ENCODE measurements around the gene POU6F2. TPM values are rescaled to one million over a fixed set of nuclear protein-coding genes. Genes with fewer than 3 reads are reported as not detected.
A peak's percentile ranks its signal among the peaks of the same experiment; 100 is the strongest.
"Not testable (repeated sequence)": the region's sequence is repeated elsewhere in the genome, so short reads cannot be mapped to it uniquely, and the experiment has no call there.

The POU6F2 gene, protein sequence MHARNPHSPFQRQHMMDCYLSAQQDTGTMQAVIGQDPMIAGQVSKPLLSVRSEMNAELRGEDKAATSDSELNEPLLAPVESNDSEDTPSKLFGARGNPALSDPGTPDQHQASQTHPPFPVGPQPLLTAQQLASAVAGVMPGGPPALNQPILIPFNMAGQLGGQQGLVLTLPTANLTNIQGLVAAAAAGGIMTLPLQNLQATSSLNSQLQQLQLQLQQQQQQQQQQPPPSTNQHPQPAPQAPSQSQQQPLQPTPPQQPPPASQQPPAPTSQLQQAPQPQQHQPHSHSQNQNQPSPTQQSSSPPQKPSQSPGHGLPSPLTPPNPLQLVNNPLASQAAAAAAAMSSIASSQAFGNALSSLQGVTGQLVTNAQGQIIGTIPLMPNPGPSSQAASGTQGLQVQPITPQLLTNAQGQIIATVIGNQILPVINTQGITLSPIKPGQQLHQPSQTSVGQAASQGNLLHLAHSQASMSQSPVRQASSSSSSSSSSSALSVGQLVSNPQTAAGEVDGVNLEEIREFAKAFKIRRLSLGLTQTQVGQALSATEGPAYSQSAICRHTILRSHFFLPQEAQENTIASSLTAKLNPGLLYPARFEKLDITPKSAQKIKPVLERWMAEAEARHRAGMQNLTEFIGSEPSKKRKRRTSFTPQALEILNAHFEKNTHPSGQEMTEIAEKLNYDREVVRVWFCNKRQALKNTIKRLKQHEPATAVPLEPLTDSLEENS
- not detected for total RNA-seq
- long read RNA-seq = 0 reads

DNA sequence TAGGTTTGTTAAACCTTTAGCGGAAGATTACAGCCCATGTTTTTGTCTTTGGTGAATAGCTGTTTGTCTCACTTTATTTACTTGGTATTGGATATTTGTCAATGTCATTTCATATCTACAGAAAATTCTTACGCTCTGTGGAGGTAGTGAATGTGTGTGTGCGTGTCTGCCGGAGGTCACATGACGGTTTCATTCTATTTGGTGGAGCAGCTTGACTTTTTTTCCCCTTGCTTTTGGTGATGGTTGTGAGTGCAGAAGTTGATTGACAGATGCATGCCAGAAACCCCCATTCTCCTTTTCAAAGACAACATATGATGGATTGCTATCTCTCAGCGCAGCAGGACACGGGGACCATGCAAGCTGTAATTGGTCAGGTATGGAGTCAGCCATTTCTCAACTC, at the start of gene POU6F2:
TSS of gene POU6F2 (plus strand) at position 225 of the 400 bp plus-strand sequence. CDS start at position 270, 45 bp downstream.
- no peak for ATAC-seq
- intact Hi-C loops (cut with DNase I, micrococcal nuclease) = no loop called here
- DNase-seq = no peak

DNA sequence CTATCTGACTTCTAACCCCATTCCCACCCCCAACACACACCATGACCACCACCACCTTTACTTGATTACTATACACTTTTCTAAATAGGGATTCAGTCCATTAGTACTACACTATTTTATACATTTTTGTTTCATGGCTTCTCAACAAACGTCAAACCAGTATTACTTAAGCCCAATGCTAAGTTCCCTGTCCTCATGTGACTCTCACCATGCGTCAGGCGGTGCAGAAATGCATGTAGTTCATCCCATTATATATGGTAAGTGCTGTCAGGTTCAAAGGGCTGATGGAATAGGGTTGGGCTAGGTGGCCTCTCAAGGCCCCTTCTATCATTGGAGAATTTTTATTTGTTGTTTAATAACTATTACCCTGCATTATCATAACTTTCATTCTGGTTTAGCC, 49.2 kb upstream of the POU6F2 start:
- no peak for ATAC-seq

DNA sequence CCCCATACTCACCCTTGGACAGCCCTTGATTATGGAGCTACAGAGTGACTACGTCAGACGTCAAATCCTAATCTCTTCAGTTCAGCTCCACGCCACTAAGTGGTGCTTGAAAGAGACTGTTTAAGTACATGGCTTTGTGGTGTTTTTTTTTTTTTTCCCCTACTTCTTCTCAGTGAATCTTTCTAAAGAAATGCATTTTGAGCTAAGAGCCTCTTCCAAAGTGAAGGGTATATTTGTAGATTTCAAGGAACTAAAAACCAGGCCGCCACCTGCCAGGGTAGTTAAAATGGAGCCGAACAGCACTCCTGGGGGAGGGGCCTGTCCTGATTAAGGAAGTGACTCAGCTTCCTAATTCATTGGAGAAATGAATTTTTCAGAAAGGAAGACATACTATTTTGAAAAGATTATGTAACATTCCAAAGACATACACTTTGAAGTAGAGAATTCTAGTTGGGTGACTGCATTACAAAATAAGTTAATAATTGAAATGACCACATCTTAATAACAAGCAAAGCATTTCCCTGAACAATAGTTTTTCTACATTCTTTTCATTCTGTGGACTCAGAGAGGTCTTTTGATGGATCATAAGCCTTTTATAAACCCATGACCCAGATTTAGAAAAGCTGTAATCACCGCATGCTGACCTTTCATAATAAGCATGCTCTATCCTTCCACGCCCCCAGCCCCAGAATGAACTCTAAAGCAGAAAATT, 48.1 kb upstream of the POU6F2 start:
- ATAC-seq = no peak
- intact Hi-C loops (cut with DNase I, micrococcal nuclease) = loop anchor here in 1 of 2 donors (10.0 kb wide), 1 partner anchor 525 kb away; no protein-coding TSS in a partner anchor
- no peak for DNase-seq

More for the DNA sequence above, 49.2 kb upstream of the POU6F2 start:
- no peak for DNase-seq
- intact Hi-C loops (cut with DNase I, micrococcal nuclease) = no loop called here

DNA sequence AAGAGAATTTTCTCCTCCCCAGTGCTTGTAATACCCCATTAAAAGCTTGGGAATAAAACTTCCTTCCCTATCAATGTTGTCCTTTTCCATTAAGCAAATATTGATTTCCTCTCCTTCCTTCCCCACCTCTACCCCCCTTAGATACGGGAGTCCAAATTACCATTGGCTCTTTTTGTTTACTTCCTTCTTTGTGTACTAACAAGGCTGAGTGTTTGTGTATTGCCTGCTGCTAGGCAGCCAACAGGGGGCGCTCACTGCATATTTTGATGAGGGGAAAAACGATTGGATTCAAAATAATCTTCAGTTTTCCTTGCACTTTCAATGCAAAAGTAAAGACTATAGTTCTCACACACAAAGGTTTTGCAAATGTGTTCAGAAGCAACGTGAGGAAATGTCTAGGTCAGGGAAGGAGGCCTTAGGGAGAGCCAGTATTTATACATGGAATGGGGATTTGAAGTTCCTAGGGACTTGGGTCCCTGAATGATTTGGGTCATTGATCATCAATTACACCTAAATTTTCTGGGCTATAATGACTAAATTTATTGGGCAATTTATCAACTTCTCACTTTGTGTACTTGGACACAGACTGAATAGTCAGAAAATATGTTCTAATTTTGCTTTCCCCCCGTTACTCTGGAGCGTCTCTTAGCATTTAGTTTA, 45.1 kb upstream of the POU6F2 start:
- peak; percentile 40 for ATAC-seq
- intact Hi-C loops (cut with DNase I, micrococcal nuclease) = loop anchor here in 1 of 2 donors (10.0 kb wide), 1 partner anchor 522 kb away; no protein-coding TSS in a partner anchor
- peak in 1 of 2 donors; percentile 78 for DNase-seq

DNA sequence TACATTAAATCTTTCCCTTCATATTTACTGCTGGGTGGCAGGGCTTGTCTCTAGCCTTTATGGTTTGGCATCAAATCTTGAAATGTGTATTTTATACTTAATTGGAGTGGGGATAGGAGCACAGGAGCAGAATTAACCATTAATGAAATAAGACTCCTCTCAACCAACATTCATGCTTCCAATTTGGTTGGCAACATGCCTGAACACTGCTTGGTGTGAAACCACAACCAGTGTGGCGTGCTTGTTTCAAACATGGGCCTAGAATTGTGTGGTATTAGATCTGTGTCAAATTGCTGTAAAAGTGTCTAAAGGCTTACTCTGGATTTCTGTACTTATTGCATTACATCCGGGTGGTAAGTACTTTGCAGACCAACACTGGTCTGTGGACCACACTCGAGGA, 43.7 kb upstream of the POU6F2 start:
- intact Hi-C loops (cut with DNase I, micrococcal nuclease) = loop anchor here in 1 of 2 donors (10.0 kb wide), 1 partner anchor 521 kb away; no protein-coding TSS in a partner anchor
- ATAC-seq = no peak
- DNase-seq = no peak

DNA sequence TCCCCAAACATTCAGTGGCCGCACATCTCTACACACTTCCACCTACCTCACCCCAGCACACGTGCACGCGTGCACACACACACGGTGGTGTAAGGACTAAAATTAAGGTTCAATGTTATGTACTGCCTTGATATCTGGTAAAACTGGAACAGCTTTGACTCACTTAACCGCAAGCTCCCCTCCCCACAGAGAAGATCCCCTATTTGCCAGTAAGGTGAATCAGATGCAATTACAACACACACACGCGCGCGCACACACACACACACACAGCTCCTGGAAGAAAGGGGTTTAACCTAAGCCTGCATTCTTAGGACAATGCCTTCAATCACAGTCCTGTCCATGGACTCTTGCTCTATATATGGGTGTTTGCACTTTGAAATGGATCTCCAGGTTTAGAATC, 43.2 kb upstream of the POU6F2 start:
- no peak for ATAC-seq
- intact Hi-C loops (cut with DNase I, micrococcal nuclease) = loop anchor here in 1 of 2 donors (10.0 kb wide), 1 partner anchor 520 kb away; no protein-coding TSS in a partner anchor
- DNase-seq = no peak

DNA sequence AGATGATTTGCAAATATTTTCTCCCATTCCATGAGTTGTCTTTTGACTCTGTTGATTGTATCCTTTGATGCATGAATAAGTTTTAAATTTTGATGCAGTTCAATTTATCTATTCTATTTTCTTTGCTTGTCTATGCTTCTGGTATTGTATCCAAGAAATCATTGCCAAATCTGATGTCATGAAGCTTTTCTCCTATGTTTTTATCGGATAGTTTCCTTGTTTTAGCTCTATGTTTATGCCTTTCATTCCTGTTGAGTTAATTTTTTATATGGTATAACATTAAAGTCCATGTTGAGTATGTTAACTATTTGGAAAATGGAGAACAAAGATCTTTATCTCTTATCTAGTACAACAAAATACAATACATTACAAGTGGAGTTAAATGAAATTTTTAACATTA, 41.1 kb upstream of the POU6F2 start:
- DNase-seq (no peak), ATAC-seq (no peak)
- intact Hi-C loops (cut with DNase I, micrococcal nuclease) = loop anchor here in 1 of 2 donors (10.0 kb wide), 1 partner anchor 518 kb away; no protein-coding TSS in a partner anchor

DNA sequence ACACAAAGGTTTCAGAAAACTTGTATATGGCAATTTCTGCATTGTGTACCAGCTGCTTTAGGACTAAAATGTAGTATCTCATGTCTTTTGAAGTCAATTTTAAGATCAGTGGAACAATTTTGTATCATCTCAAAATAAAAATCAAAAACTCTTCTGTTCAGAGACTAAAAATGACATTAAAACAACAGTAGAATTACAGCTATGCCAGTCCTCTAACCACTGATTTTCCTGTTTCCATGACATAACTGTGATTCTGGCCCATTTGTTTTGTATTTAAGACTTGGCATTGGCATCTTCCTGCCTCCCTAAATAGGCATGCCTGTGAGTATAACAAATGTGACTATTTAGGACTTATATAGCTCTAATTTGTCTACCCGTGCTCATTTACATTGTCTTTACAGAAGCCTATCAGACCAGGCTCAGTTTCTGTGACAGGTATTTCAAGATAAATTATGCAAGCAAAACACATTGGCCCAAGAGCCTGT, 39.7 kb upstream of the POU6F2 start:
- intact Hi-C loops (cut with DNase I, micrococcal nuclease) = loop anchor here in 1 of 2 donors (10.0 kb wide), 1 partner anchor 517 kb away; no protein-coding TSS in a partner anchor
- no peak for ATAC-seq
- no peak for DNase-seq

DNA sequence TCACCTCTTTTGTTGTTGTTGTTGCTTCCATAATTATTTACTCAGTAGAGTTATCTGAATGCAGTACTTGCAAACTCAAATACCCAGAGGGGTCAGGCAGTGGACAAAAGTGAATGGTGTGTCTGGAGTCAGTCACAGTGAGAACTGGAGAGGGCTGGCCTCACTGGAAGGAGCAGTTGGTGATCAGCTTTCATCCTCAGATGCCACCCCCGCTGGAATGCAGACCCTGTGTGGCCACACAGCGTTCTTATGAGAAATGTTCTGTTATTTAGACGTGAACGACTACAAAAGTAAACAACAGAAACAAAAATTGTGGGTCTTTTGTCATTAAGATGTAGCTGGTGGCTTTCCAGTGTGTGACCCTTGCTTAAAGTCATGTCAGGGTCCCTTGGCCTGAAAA, 39.1 kb upstream of the POU6F2 start:
- intact Hi-C loops (cut with DNase I, micrococcal nuclease) = loop anchor here in 1 of 2 donors (10.0 kb wide), 1 partner anchor 516 kb away; no protein-coding TSS in a partner anchor
- DNase-seq (no peak), ATAC-seq (no peak)

DNA sequence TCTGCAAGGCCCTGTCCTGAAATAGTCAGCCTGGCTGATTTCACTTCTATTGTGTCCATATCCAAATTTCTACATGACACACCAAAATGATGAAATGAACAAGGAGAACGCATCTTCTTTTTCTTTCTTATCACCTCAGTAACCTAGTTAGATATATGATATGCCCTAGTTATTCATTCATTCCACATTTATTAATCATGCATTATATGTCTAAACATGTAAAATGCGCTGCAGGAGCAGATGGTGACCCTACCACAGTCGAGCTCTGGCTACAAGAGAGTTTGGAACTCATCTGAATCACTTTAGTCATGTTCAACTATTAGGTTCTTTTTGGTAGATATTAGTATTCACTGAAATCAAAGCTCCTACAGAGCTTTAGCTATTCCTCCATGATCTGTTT, 36.9 kb upstream of the POU6F2 start:
- DNase-seq = no peak
- ATAC-seq = no peak
- intact Hi-C loops (cut with DNase I, micrococcal nuclease) = no loop called here

DNA sequence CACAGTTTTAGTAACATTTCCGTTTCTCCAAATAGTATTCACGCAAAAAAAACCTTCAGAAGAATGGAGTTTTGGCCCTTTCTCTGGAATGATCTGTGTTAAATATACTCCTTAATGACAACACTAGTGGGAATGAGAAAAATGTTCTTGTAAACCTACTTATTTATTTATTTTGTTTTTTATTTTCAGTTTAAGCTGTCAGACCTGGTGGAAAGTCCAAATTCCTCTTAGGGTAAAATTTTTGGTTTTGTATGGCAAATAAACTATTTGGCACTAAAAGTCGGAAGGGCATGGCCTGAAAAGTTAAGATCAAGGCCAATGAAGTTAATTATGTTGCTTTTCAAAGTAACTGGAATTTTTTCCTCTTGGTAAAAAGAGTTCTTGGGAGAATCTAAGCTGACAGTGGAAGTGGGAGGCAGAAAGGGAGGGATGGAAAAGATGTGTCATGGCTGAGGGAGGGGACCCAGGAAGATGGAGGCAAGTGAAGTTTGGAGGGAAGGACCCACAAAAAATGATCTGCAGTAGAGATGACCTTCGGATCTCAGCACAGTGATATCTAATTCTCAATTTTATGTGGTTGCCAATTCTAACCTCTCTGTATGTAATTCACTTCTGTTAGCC, 35.2 kb upstream of the POU6F2 start:
- DNase-seq = no peak

DNA sequence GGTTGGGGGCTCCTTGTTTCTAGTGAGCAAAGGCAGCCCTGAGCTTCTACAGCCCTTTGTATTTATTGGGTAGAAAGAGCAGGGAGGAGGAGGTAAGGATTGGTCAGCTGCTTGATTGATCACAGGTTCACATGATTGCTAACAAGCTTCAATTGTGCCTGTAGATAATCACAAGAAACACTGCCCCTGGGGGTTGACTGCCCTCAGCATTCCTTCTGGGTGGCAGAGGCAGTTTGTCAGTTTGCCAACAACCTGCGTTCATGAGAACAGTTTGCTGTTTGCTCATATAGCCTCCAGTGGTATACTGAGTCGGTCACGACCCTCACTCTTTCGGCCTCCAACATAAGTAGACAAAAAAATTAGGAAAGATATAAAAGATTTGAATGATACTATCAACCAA, 30.2 kb upstream of the POU6F2 start:
- DNase-seq; ATAC-seq; intact Hi-C loops (cut with DNase I, micrococcal nuclease): not testable (repeated sequence)

More for the DNA sequence above, 35.2 kb upstream of the POU6F2 start:
- intact Hi-C loops (cut with DNase I, micrococcal nuclease) = no loop called here
- no peak for ATAC-seq

DNA sequence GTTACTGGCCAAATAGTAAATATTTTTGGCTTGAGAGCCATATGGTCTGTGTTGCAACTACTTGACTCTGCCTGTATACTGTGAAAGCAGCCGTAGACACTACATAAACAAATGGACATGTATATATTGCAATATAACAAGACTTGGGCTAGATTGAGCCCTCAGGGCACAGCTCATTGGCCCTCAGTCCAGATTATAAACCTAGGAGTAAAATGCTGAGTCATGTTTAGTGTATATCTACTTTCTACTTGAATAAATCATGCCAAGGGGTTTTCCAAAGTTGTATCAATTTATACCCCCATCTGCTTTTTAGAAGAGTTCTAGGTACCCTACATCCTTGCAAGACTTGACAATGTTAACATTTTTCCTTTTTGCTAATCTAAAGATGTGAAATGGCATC, 27.4 kb upstream of the POU6F2 start:
- intact Hi-C loops (cut with DNase I, micrococcal nuclease) = no loop called here
- DNase-seq (no peak), ATAC-seq (no peak)

DNA sequence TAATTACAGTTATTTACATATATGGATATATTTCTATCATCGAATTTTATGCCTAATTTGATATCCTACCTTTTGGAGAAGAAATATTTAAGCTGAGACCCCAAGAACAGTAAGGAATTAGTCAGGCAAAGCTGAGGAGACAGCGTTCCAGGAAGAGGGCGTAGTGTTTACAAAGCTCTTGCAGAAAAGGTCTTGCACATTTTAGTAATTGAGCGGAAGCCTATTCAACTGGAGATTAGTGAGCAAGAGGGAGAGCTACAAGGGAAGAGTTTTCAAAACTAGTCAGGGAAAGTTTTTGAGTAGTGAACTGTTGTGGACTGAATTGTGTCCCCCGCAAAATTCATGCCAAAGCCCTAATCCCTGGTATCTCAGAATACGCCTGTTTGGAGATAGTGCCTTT, 26.5 kb upstream of the POU6F2 start:
- ATAC-seq (no peak), DNase-seq (no peak)

DNA sequence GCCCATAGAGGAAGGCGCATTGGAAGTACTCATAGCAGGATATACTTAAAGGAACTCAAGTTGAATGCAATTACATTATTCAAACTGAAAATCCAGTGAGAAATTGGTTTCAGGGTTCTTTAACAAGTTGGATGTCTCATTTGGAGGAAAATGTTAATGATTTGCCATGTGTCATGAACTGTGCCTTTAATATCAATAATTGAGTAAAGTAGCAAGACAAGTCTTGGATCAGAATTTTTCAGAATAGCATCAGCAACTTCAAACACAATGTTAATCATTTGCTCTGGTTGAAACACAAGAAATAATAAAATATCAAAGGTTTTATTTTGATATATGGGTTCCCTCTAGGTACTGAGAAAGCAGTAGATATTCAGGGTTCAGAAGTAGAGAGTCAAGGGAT, 24.5 kb upstream of the POU6F2 start:
- no peak for ATAC-seq
- no peak for DNase-seq
- intact Hi-C loops (cut with DNase I, micrococcal nuclease) = no loop called here

More for the DNA sequence above, 26.5 kb upstream of the POU6F2 start:
- intact Hi-C loops (cut with DNase I, micrococcal nuclease) = no loop called here

DNA sequence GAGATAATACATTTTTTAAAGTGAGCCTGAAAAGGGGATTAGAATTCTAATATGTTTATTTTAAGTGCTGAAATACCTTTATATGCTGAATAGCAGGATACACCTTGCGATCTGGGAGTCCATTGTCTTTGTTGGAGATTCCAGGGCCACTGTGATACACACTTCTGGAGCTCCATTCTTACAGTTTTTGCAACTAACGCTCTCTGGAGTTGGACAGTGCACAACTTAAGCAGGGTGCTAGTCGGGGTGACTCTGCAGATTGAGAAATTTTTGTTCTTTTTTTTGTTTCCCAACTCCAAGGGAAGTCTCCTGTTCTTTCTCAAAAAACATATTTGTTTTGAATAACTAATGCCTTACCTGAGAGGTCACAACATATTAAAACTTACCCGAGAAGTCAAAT, 23.7 kb upstream of the POU6F2 start:
- intact Hi-C loops (cut with DNase I, micrococcal nuclease) = no loop called here
- no peak for DNase-seq
- ATAC-seq = no peak

DNA sequence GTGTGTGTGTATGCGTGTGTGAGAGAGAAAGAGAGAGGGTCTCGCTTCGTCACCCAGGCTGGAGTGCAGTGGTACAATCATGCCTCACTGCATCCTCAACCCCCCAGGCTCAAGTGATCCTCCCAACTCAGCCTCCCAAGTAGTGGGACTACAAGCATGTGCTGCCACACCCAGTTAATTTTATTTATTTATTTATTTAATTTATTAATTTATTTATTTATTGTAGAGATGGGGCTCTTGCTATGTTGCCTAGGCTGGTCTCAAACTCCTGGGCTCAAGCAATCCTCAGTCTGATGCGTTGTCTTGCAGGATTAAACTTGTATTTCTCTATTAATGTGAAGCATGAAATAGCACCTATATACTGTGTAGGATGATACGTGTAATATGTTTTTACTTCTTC, 21.8 kb upstream of the POU6F2 start:
- DNase-seq = no peak
- intact Hi-C loops (cut with DNase I, micrococcal nuclease) = no loop called here
- no peak for ATAC-seq

DNA sequence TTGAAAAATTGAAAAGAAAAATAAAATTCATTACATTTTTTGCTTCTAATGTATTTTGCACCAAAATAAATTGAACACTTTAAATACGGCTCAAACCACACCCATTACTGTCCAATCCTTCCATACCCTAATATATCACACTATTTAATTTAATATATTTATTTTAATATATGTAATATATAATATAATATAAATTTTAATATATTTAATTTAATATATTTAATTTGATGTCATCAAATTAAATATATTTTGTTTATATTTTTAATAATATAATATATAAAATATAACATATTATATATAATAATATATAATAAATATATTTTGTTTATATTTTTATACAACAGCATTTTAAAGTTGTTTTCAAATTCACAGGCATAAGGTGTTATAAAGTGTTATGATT, 15.7 kb upstream of the POU6F2 start:
- intact Hi-C loops (cut with DNase I, micrococcal nuclease) = no loop called here
- DNase-seq (no peak), ATAC-seq (no peak)

All from left colon (tissue), 2 donors.